HG03095 (cell line): ENCODE measurements around the gene HLA-DQB2.
"Not testable (repeated sequence)": the region's sequence is repeated elsewhere in the genome, so short reads cannot be mapped to it uniquely, and the experiment has no call there.

Experiments
- ATAC-seq: cut with Tn5 transposase; IDR thresholded peaks from one replicate; pipeline ENCODE4 v1.9.1; 2021; ENCODE audit warnings: moderate library complexity; ENCODE audit not compliant: unreplicated experiment

Gene HLA-DQB2

DNA sequence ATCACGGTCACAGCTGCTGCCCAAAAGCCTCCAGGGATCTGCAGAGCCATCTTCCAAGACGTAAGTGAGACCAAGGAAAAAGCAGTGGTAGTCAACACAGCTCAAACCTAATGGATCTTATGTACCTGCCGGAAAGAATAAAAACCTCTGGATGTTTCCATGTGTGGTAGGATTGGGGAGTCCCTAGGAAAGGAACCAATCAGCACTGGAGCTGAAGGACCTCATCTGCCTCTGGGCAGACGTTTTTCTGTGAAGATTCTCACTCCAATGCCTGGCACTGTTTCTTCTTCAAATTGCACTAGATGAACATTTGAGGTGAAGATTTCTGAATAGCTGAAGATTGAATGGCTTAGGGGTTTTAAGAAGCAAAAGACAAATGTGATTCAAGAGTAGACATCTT lies at the start of gene HLA-DQB2:
Gene HLA-DQB2, minus strand, starts transcription at position 112 of the 400 bp plus-strand sequence. Its CDS starts 62 bp downstream, at position 50.
- no peak for ATAC-seq

GRCh38 chr6:32809171-32809570 lies 45.8 kb upstream of the HLA-DQB2 start:
- no peak for ATAC-seq

DNA sequence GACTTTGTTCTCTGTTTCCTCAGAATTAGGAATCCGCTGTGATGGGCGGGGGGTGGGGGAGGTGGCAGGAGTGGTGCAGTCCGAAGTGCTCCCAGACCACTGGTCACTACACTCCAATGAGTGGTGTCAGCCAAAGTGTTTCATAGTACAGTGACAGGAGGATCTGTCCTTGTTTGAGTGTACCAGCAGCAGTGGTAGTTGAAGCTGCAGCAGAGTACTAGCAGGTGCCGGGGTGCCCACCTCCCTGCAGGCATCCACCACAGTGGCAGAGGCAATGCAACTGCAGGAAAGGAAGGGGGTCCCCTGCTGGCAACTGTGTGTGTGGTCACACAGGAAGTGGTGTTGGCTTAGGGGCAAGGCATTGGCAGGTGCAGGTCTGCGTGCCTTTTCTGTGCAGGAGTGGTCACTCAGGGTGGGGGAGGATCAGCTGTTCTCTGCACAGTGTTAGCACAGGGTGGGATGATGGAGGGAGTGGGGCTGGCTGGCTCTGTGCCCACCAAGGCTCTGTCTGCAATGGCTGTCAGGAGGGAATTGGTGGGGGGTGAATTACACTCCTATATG lies 43.8 kb upstream of the HLA-DQB2 start:
- ATAC-seq = no peak

GRCh38 chr6:32805404-32805803 lies 42.1 kb upstream of the HLA-DQB2 start:
- ATAC-seq = not testable (repeated sequence)

- no peak for ATAC-seq
Observed at GRCh38 chr6:32803416-32803815, 40.1 kb upstream of the HLA-DQB2 start.

DNA sequence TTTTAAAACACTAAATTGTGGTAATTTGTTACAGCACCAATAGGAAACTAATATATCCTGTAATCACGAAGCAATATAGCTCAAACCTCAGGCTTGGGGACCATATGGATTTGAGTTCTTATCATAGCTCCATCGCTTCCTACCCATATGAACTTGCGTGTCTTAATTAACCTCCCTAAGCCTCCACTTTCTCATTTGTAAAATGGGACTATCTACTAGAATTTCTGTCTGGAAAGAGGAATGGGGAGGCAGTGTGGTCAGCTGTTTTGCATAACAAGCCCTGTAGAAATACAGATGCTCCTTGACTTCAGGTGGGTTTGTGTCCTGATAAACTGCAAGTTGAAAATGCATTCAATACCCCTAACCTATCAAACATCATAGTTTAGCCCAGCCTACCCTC lies 36.4 kb upstream of the HLA-DQB2 start:
- no peak for ATAC-seq

DNA sequence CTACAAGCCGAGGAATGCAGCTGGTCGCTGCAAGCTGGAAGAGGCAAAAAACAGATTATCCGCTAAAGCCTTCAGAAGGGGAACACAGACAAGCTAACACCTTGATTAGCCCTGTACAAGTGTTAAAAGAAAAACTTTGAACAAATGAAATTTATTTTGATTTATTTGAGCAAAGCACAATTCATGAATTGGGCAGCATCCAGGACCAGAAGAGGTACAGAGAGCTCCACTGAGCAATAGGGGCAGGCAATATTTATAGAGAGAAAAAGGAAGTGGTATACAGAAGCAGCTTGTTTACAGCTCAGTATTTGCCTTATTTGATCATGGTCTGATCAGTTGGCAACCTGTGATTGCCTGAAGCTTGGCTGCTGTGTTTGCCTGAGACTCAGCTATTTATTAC lies 35.8 kb upstream of the HLA-DQB2 start:
- no peak for ATAC-seq

- no peak for ATAC-seq
Observed at GRCh38 chr6:32796848-32797776, 33.8 kb upstream of the HLA-DQB2 start.

GRCh38 chr6:32794510-32794909 lies 31.2 kb upstream of the HLA-DQB2 start:
- ATAC-seq = no peak

GRCh38 chr6:32792901-32793435 lies 29.6 kb upstream of the HLA-DQB2 start:
- no peak for ATAC-seq

DNA sequence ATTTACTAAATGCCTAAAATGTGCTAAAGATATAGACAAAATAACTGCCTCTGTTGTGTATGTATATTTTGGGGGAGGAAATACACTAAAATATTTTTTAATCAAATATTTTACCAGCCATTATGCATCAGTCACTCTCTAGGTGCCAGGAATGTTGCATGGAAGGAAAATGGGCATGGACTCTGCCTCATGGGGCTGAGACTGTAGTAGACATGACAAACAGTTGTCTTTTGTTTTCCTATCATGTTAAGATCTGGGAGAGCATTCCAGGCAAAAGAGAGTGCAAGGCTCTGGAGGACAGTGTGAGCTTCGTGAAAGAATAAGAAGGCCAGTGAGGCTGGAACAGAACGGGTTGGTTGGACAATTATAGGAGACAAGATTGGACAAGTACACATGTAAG lies 27.0 kb upstream of the HLA-DQB2 start:
- ATAC-seq = no peak

DNA sequence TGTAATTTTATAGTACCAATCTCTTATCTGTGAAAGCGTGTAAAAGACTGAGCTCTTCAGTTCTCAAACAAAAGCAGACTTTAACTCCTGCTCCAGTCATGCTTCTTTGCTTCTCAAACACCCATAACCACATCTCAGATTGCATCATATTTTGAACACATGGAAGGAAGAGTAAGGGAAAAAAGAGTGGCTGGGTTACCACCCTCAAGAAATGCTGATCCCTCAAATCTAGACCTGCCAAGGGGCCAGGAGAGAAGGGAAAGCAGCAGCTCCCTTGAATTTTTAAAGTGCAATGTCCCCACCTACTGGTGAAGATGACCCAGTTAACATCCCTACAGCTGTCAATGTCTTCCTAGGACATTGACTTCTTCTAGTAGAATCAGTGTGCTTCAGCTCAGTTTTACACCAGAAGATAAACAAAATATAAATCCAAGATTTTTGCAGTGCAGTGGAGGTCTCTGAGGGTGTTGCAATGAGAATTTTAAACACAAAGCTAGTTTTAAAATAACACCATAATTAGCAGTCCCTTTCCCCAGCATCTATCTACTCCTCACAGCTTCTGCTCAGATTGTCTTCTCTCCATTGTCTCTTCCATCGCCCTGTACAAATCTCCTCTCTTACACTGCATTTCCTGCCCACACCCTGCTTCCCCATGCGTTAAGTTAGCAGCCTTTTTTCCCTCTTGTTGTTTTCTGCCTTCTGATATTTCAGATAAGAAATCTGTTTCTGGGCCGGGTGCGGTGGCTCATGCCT lies 22.6 kb upstream of the HLA-DQB2 start:
- no peak for ATAC-seq

DNA sequence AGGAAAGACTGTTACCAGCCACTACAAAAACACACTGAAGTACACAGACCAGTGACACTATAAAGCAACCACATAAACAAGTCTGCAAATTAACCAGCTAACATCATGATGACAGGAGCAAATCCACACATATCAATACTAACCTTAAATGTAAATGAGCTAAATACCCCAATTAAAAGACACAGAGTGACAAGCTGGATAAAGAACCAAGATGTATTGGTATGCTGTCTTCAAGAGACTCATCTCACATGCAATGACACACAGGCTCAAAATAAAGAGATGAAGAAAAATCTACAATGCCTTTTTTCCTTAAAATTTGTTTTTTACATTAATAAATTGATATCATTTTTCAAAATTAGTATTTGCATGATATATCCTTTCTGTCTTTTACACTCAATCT lies 19.6 kb upstream of the HLA-DQB2 start:
- not testable (repeated sequence) for ATAC-seq

DNA sequence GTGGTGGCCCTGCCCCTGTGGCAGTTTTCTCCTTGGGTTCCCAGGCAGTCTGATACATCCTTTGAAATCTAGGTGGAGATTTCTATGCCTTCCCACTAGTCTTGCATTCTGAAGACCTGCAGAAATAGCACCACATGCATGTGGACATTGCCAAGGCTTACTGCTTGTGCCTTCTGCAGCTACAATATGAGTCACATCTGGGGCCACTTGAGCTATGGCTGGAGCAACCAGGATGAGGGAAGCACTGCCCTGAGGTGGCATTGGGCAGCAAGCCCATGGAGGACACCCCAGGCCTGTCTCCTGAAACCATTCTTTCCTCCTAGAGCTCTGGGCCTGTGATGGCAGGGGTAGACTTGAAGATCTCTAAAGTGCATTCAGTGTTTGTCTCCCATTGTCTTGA lies 15.7 kb upstream of the HLA-DQB2 start:
- ATAC-seq = no peak

GRCh38 chr6:32775071-32775470 lies 11.7 kb upstream of the HLA-DQB2 start:
- ATAC-seq = no peak

DNA sequence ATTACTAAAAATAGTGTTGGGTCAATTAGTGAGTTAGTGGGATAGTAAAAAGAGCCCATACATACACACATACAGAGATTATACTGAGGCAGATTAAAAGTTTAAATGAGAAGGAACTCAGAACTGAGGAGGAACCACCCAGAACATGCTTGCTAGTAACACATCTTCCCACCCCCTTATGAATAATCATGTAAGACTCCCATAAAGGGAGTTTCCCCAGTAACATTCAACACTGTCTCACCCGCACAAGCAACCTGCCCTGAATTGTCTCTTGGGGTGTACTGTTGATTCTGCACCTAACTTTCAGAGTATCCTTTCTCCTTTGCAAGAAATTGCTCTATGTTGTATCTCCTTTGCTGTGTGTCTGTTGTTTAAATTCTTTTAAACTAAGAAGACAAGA lies 11.1 kb upstream of the HLA-DQB2 start:
- no peak for ATAC-seq

GRCh38 chr6:32772656-32773055 lies 9.3 kb upstream of the HLA-DQB2 start:
- no peak for ATAC-seq

GRCh38 chr6:32764048-32764447 lies 716 bp upstream of the HLA-DQB2 start:
- no peak for ATAC-seq

- ATAC-seq = no peak
Observed at GRCh38 chr6:32761548-32761947, 1.8 kb downstream of the HLA-DQB2 start.

GRCh38 chr6:32761072-32761471 lies 2.3 kb downstream of the HLA-DQB2 start:
- ATAC-seq = no peak

DNA sequence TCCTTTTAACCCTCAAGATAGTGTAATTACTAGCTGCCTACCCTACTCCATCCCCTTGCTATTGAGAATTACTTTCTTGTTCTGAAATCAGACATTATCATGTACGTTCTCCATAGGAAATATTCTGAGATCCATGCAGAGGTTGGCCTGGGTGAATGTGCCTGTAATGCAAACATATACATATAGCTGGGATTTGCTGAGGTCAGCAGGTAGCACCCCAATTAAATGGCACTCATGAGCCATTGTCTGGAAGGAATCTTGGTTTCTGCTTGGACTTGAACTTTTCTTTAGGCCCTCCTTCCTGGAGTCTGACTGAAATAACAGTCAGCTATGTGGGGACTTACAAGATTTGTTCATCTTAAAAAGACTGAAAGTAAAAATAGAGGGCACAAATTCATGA lies 3.7 kb downstream of the HLA-DQB2 start:
- no peak for ATAC-seq
